ENCODE measurements around the gene CDKN1C. TPM values are rescaled to one million over a fixed set of nuclear protein-coding genes. Genes with fewer than 3 reads are reported as not detected.
A peak's percentile ranks its signal among the peaks of the same experiment; 100 is the strongest.

CDKN1C gene
- total and polyA plus RNA-seq, 2 of the 8 experiments (the other 6 are each of a cell fraction or from before 2014, with no cell fraction given), result 12.8 to 14.1 TPM

GRCh38 chr11:2888266-2888968, 2.8 kb upstream of the CDKN1C start:
- Histone ChIP-seq H3K56ac (replicated peaks; ENCODE audit: insufficient read length, low read depth, low read length) (no peak overlapping the region), H3K27ac (ENCODE audit: low read depth, low read length) (no peak overlapping the region), H3K79me1 (ENCODE audit: low read depth, low read length) (no peaks in the 10 kb centered on the region), H4K91ac (replicated peaks; ENCODE audit: insufficient read length, low read length) (no peak overlapping the region), H4K5ac (ENCODE audit: insufficient read length, low read depth, low read length) (no peak overlapping the region), H3K36me3 (ENCODE audit: control insufficient read depth in 2 of 4, insufficient read depth in 4 of 4, low read length in 3 of 4) (peaks cover 0 to 1% (median 0%) of the 10 kb centered on the region in 4 experiments; a peak in 1 of 8 replicates), H3K14ac (ENCODE audit: insufficient read length) (no peak overlapping the region), H3K4ac (replicated peaks; ENCODE audit: insufficient read length, low read depth, low read length) (no peak overlapping the region), H3K23me2 (ENCODE audit: low read depth, low read length) (peaks cover 16% of the 10 kb centered on the region), H2AFZ (ENCODE audit: low read length) (no peak overlapping the region), H3K4me2 (ENCODE audit: insufficient read depth in 1 of 2, low read depth in 2 of 2, low read length in 2 of 2) (no peak overlapping the region), H3K23ac (ENCODE audit: insufficient read length) (no peak overlapping the region), H2BK12ac (ENCODE audit: low read depth, low read length) (no peak overlapping the region), H4K20me1 (replicated peaks in 1 of 2; ENCODE audit: control insufficient read depth in 1 of 2, insufficient read depth in 2 of 2, low read length in 2 of 2) (peaks cover 3 to 5% of the 10 kb centered on the region in 2 experiments), H2BK5ac (ENCODE audit: low read depth, low read length) (no peak overlapping the region), H3K9me3 (ENCODE audit: insufficient read depth in 2 of 2, low read depth in 1 of 2, low read length in 1 of 2) (no peaks in the 10 kb centered on the region), H3K79me2 (ENCODE audit: control insufficient read depth in 1 of 2, insufficient read depth in 2 of 2, low read length in 2 of 2) (no peaks in the 10 kb centered on the region), H3K4me1 (replicated peaks in 1 of 4; ENCODE audit: control insufficient read depth in 3 of 4, insufficient read depth in 4 of 4, low read length in 3 of 4) (peaks cover 0 to 36% (median 28%) of the 10 kb centered on the region in 4 experiments; a peak in 6 of 7 replicates), H3K27me3 (replicated peaks in 1 of 4; ENCODE audit: control insufficient read depth in 3 of 4, extremely low read depth in 1 of 4, insufficient read depth in 3 of 4, low read length in 3 of 4) (peaks cover 2 to 52% (median 28%) of the 10 kb centered on the region in 4 experiments), H3K9ac (replicated peaks in 1 of 4; ENCODE audit: extremely low read depth in 1 of 4, low read depth in 3 of 4, low read length in 3 of 4) (no peak overlapping the region), H2BK20ac (ENCODE audit: low read length) (no peak overlapping the region; the same call in 1 of the 2 replicates), H3K18ac (ENCODE audit: extremely low read depth, low read length) (no peak overlapping the region), H2BK120ac (replicated peaks; ENCODE audit: low read depth, low read length) (no peak overlapping the region), H3K4me3 (ENCODE audit: extremely low read depth in 1 of 4, insufficient read depth in 2 of 4, low read depth in 3 of 4, low read length in 4 of 4) (no peak overlapping the region), H2AK5ac (ENCODE audit: low read depth, low read length) (no peak overlapping the region), H2BK15ac (ENCODE audit: low read length) (no peak overlapping the region), H4K8ac (ENCODE audit: extremely low read depth, insufficient read depth, low read length) (no peak overlapping the region)
- ChIA-PET POLR2A (ENCODE audit: partially characterized antibody) (interaction anchor here (0.9 to 1.9 kb wide), 3 partner anchors 121 to 355 kb away, joined by 3 to 8 read pairs (median 3); no protein-coding TSS in a partner anchor), CTCF (ENCODE audit: partially characterized antibody) (interaction anchor here (0.6 to 13.5 kb wide), 53 partner anchors 8 to 466 kb away, joined by 3 to 521 read pairs (median 5); partner anchors contain the start of gene PHLDA2)
- WGBS, 2 experiments (ENCODE audit: extremely low coverage in 1 of 2, insufficient coverage in 1 of 2, insufficient read length in 1 of 2, insufficient replicate concordance in 2 of 2, low coverage in 1 of 2, low lambda C conversion rate in 2 of 2, missing lambda C conversion rate in 1 of 2), result 34% methylated on average over 19 of the region's 25 CpGs; no CpG with 5 or more reads in 1 of the 2 experiments
- FAIRE-seq (no peak), DNase-seq (ENCODE audit: low read depth in 1 of 2, low spot score in 2 of 2) (peak; percentile 70 to 98)
- 0 out of 2 replicates have a peak, but pooled peaks have one; percentile 58 for TF ChIP-seq YY1 (IDR thresholded peaks at IDR 0.05; ENCODE audit: low read depth, low read length)
- TF ChIP-seq JUND (IDR thresholded peaks at IDR 0.05; ENCODE audit: low read length), result peak; percentile 53; the same call in 1 of the 2 replicates
- no peak for TF ChIP-seq HDAC6 (IDR thresholded peaks at IDR 0.05; ENCODE audit: low read depth, low read length)
- TF ChIP-seq NRF1 (IDR thresholded peaks at IDR 0.05; ENCODE audit: low read depth, low read length), result no peak
- 0 out of 2 replicates have a peak, but pooled peaks have one; percentile 12 for TF ChIP-seq BRCA1 (IDR thresholded peaks at IDR 0.05; ENCODE audit: low read depth, low read length)
- peak in 2 of 3 experiments; percentile 97; a peak in 3 of 4 replicates for TF ChIP-seq CTCF (IDR thresholded peaks at IDR 0.05; ENCODE audit: control extremely low read depth in 1 of 3, insufficient read depth in 1 of 3, low read depth in 1 of 3, low read length in 3 of 3)
- TF ChIP-seq GABPA (IDR thresholded peaks at IDR 0.05; ENCODE audit: borderline replicate concordance, insufficient read depth, low read length), result peak; percentile 76; the same call in 1 of the 2 replicates
- no peak for TF ChIP-seq TBP (IDR thresholded peaks at IDR 0.05; ENCODE audit: low read depth, low read length)
- peak in 1 of 2 experiments; percentile 50; a peak in 1 of 4 replicates for TF ChIP-seq SIN3A (conservative IDR thresholded peaks at IDR 0.05 in 1 of 2, IDR thresholded peaks at IDR 0.05 in 1 of 2; ENCODE audit: low read depth in 1 of 2, low read length in 2 of 2)

Data from H1 (cell line).